Stomach (tissue), 4 donors: Measurements from ENCODE around the gene OXA1L.

Experiments
- EP300 ChIP-seq: sonication (generic); formaldehyde crosslinking; IDR thresholded peaks from one replicate; pipeline ENCODE4 v1.6.1; 2017; ENCODE audit warnings: antibody characterized with exemption
- POLR2A ChIP-seq, 4 donors: fragments of 450-650 bp; IDR thresholded peaks; one replicate each; pipeline ENCODE4 v1.6.1; 2016; ENCODE audit warnings: antibody characterized with exemption in 4 of 4, control low read depth in 2 of 4, mild to moderate bottlenecking in 1 of 4, moderate library complexity in 1 of 4
- POLR2AphosphoS5 ChIP-seq, 3 donors: sonication (generic); formaldehyde crosslinking; IDR thresholded peaks; one replicate each; pipeline ENCODE4 v1.6.1; 2016; ENCODE audit warnings: antibody characterized with exemption in 3 of 3
- TF ChIP-seq, protein P1 (sequence below), 7 experiments: fragments of 450-650 bp in 4 of 7; fragments of 200-600 bp in 3 of 7; sonication (generic) in 3 of 7; IDR thresholded peaks; one replicate each; pipeline ENCODE4 v1.5.1; 2016 to 2019; ENCODE audit warnings: antibody characterized with exemption in 7 of 7, control low read depth in 2 of 7, mild to moderate bottlenecking in 1 of 7

- TF ChIP-seq, protein P1, sequence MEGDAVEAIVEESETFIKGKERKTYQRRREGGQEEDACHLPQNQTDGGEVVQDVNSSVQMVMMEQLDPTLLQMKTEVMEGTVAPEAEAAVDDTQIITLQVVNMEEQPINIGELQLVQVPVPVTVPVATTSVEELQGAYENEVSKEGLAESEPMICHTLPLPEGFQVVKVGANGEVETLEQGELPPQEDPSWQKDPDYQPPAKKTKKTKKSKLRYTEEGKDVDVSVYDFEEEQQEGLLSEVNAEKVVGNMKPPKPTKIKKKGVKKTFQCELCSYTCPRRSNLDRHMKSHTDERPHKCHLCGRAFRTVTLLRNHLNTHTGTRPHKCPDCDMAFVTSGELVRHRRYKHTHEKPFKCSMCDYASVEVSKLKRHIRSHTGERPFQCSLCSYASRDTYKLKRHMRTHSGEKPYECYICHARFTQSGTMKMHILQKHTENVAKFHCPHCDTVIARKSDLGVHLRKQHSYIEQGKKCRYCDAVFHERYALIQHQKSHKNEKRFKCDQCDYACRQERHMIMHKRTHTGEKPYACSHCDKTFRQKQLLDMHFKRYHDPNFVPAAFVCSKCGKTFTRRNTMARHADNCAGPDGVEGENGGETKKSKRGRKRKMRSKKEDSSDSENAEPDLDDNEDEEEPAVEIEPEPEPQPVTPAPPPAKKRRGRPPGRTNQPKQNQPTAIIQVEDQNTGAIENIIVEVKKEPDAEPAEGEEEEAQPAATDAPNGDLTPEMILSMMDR (IDR thresholded peaks at IDR 0.05) = no peak
- TF ChIP-seq POLR2A (IDR thresholded peaks at IDR 0.05) = no peak
- peak in 1 of 3 donors; percentile 20 for TF ChIP-seq POLR2AphosphoS5 (IDR thresholded peaks at IDR 0.05)
- TF ChIP-seq EP300 = no peak
These were observed 7.7 kb downstream of the OXA1L start for GRCh38 chr14:22774011-22774706.
